ENCODE data around the gene KCNJ5. TPM values are rescaled to one million over a fixed set of nuclear protein-coding genes. Genes with fewer than 3 reads are reported as not detected.

Gene KCNJ5
- total and polyA plus RNA-seq, 2 of the 4 experiments (the other 2 are of a cell fraction): 0.07 to 0.18 TPM

- Histone ChIP-seq H2BK5ac (ENCODE audit: low read depth, low read length, poor library complexity, severe bottlenecking) (no peak overlapping the region), H3K79me1 (ENCODE audit: low read depth in 1 of 2, low read length in 2 of 2) (no peaks in the 10 kb centered on the region), H2BK15ac (ENCODE audit: low read depth, low read length) (no peak overlapping the region), H3K14ac (replicated peaks; ENCODE audit: low read depth, low read length) (no peak overlapping the region), H3K4ac (ENCODE audit: low read depth, low read length) (no peak overlapping the region), H3K9me3 (ENCODE audit: control insufficient read depth, insufficient read depth, low read length) (no peaks in the 10 kb centered on the region), H3K9ac (ENCODE audit: low read depth, low read length) (no peak overlapping the region), H2AK9ac (replicated peaks; ENCODE audit: low read depth, low read length, poor library complexity) (no peak overlapping the region), H2AK5ac (ENCODE audit: low read depth, low read length) (no peak overlapping the region), H4K91ac (ENCODE audit: insufficient read depth, low read depth, low read length) (no peak overlapping the region), H3K9me1 (ENCODE audit: insufficient read depth, low read length) (no peaks in the 10 kb centered on the region), H4K20me1 (ENCODE audit: insufficient read depth, low read length) (no peaks in the 10 kb centered on the region), H3K4me3 (ENCODE audit: insufficient read depth, low read depth, low read length) (no peak overlapping the region), H2BK20ac (ENCODE audit: low read depth, low read length) (no peak overlapping the region), H4K5ac (ENCODE audit: low read depth, low read length) (no peak overlapping the region), H3K4me1 (ENCODE audit: control insufficient read depth, insufficient read depth, low read length) (0 out of 2 replicates have a peak, but pooled peaks cover 1% of the 10 kb centered on the region), H3K23ac (ENCODE audit: low read depth, low read length) (no peak overlapping the region), H3K36me3 (ENCODE audit: control insufficient read depth, insufficient read depth, low read length) (no peaks in the 10 kb centered on the region), H4K8ac (ENCODE audit: low read depth in 2 of 2, low read length in 2 of 2) (no peak overlapping the region), H2BK120ac (ENCODE audit: low read depth, low read length) (no peak overlapping the region), H3K27ac (ENCODE audit: insufficient read depth, low read length) (no peak overlapping the region), H3K27me3 (ENCODE audit: control insufficient read depth, insufficient read depth, low read length) (peaks cover 52% of the 10 kb centered on the region), H3K18ac (ENCODE audit: low read depth, low read length) (no peak overlapping the region), H3K56ac (ENCODE audit: extremely low read depth, insufficient read depth, low read length) (no peak overlapping the region), H2AFZ (replicated peaks; ENCODE audit: low read length, poor library complexity) (no peak overlapping the region), H3K4me2 (ENCODE audit: low read depth, low read length) (no peak overlapping the region)
- no TSS peak for BruUV-seq (replicated peaks)
- ChIA-PET POLR2A (ENCODE audit: unreplicated experiment) (no interaction called here), CTCF (interaction anchor here (1.0 to 2.2 kb wide), 2 partner anchors 12 to 65 kb away, joined by 3 to 10 read pairs; no protein-coding TSS in a partner anchor)
- TF ChIP-seq CTCF (conservative IDR thresholded peaks at IDR 0.05; ENCODE audit: low read depth, low read length) (no peak), MXI1 (IDR thresholded peaks at IDR 0.05; ENCODE audit: borderline replicate concordance, low read depth, low read length) (no peak), CHD1 (IDR thresholded peaks at IDR 0.05; ENCODE audit: low read depth, low read length) (no peak), RFX5 (IDR thresholded peaks at IDR 0.05; ENCODE audit: low read depth, low read length) (no peak), USF2 (IDR thresholded peaks at IDR 0.05; ENCODE audit: low read depth, low read length) (no peak), RCOR1 (IDR thresholded peaks at IDR 0.05; ENCODE audit: insufficient replicate concordance, low read length) (no peak), FOS (IDR thresholded peaks at IDR 0.05; ENCODE audit: low read depth, low read length) (no peak)
- ATAC-seq (ENCODE audit: low read depth) (no peak), DNase-seq (no peak)
- dilution Hi-C loops (cut with HindIII; ENCODE audit: low sequenced_read_pairs, unreplicated experiment): no loop called here
- in situ Hi-C loops (cut with MboI; ENCODE audit: low sequenced_read_pairs): no loop called here
- intact Hi-C loops (cut with micrococcal nuclease): no loop called here
- 42% methylated on average over 2 of the region's 6 CpGs; no CpG with 5 or more reads in 1 of the 2 experiments for WGBS, 2 experiments (ENCODE audit: extremely low coverage in 2 of 2, insufficient read length in 1 of 2)
These were observed 800 bp downstream of the KCNJ5 start for GRCh38 chr11:128891913-128892398.
